ENCODE data around the gene RAB40AL. TPM values are rescaled to one million over a fixed set of nuclear protein-coding genes. Genes with fewer than 3 reads are reported as not detected.

Gene RAB40AL, protein sequence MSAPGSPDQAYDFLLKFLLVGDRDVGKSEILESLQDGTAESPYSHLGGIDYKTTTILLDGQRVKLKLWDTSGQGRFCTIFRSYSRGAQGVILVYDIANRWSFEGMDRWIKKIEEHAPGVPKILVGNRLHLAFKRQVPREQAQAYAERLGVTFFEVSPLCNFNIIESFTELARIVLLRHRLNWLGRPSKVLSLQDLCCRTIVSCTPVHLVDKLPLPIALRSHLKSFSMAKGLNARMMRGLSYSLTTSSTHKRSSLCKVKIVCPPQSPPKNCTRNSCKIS
- 0.21 to 0.27 TPM in 2 of 5 replicates, not detected in the others for total RNA-seq (2022; extraction: Qiagen RNA extraction; ENCODE audit: low read depth)

DNA sequence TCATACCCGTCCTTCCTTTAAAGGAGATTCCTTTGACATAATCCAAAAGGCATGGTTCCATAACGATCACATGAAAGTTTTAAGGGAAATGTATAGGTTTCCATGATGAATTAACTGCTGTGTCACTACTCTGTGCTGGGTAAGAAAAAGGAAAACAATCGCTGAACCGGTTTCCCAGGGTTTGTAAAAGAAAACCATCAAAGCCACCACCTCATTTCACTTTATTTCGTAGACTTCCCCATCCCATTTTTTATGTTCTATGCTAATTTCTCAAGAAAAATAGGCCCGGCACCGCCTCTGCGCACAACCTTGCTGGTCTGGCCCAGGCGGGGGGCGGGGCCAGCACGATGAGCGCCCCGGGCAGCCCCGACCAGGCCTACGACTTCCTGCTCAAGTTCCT lies at the start of gene RAB40AL:
TSS of gene RAB40AL (plus strand) at position 301 of the 400 bp plus-strand sequence. CDS start at position 348, 47 bp downstream.

Other genes starting within 250 kb of the RAB40AL start
- gene GPRASP2, start 224.8 kb upstream of the RAB40AL start, total RNA-seq (2022; extraction: Qiagen RNA extraction; ENCODE audit: low read depth), result 4.2 to 7.6 TPM (median 6.2 TPM) in 5 replicates
- 3.1 to 5.0 TPM (median 4.0 TPM) in 5 replicates for gene GPRASP3, start 216.5 kb upstream of the RAB40AL start, total RNA-seq (2022; extraction: Qiagen RNA extraction; ENCODE audit: low read depth)
- gene BEX1, start 126.9 kb downstream of the RAB40AL start, total RNA-seq (2022; extraction: Qiagen RNA extraction; ENCODE audit: low read depth), result not detected in 5 replicates
- not detected in 5 replicates for gene NXF3, start 155.9 kb downstream of the RAB40AL start, total RNA-seq (2022; extraction: Qiagen RNA extraction; ENCODE audit: low read depth)